HPDE6-E6E7 (cell line): ENCODE data around the gene BCL11B.

Experiments
- DNase-seq: peaks from one replicate; pipeline ENCODE4 v3.0.0; 2011; ENCODE audit warnings: missing footprints; ENCODE audit errors: extremely low spot score

BCL11B gene

DNA sequence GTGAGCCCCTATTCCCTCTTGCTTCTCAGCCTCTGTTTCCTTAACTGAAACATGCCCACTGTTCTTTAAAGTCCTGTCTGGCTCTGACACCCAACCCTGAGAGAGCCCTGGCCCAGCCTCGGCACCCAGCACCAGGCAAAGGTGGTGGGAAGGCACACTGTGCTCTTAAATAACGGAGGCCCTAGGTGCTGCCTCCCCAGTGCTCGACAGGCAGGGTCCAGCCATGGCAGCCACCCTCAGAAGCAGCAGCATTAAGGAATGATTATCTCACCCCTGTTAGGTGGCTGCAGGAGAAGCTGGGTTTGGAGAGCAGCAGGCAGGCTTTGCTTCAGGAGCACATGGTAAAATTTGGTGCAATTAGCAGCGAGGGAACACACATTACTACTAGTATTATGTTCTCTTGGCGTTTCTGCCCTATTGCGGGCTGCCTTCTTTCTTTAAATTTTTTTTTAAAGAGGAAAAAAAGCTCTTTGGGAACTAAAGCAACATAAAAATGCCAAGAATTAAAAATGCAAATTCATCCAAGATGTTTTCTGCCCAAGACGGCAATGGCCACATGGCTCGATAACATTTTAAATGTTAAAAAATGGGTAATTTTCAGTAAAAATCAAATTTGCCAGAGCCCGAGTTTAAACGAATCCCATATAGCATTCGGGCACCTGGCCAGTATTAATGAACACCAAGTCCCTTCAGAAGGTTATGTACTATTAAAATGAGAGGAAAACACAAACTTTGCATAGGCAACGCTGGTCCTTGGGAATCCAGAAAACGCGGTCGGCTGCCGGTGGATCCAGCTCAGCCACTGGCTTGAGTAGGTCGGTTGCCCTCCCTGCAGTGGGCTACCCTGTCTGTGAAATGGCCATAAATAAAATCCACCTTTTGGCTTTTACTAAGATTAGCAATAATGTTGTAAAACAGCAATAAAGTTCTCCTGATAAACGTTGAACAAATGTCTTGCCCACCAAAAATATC is 152.2 kb downstream of the BCL11B start:
- DNase-seq: no peak
